Mesendoderm (in vitro differentiated cells): ENCODE measurements around the gene VTCN1.

Experiments used
- DNase-seq: peaks from one replicate; pipeline ENCODE4 v3.0.0; 2013
- H2AK5ac ChIP-seq: 2 replicates; pipeline ENCODE4 v1.6.1; 2013; ENCODE audit warnings: low read length, inconsistent platforms
- H2BK120ac ChIP-seq: 2 replicates; pipeline ENCODE4 v1.6.1; 2013; ENCODE audit warnings: low read depth, mild to moderate bottlenecking, low read length, moderate library complexity, mixed read lengths
- H2BK15ac ChIP-seq: replicated peaks from 2 replicates; pipeline ENCODE4 v1.6.1; 2013; ENCODE audit warnings: low read depth, mild to moderate bottlenecking, moderate library complexity
- H2BK5ac ChIP-seq: 2 replicates; pipeline ENCODE4 v1.6.1; 2013; ENCODE audit warnings: low read length, inconsistent platforms
- H3K18ac ChIP-seq: 2 replicates; pipeline ENCODE4 v1.6.1; 2013; ENCODE audit warnings: mild to moderate bottlenecking, low read length, mixed read lengths
- H3K23ac ChIP-seq: one replicate; pipeline ENCODE4 v1.6.1; 2013; ENCODE audit warnings: low read length
- H3K27ac ChIP-seq: 2 replicates; pipeline ENCODE4 v1.5.1; 2013; ENCODE audit warnings: low read depth, mild to moderate bottlenecking, inconsistent platforms, low read length, moderate library complexity
- H3K27me3 ChIP-seq: 2 replicates; pipeline ENCODE4 v1.6.1; 2013; ENCODE audit warnings: low read length, control low read depth, mild to moderate bottlenecking, inconsistent platforms; ENCODE audit not compliant: insufficient read depth, poor library complexity
- H3K36me3 ChIP-seq: 2 replicates; pipeline ENCODE4 v1.6.1; 2013; ENCODE audit warnings: low read length, inconsistent platforms; ENCODE audit not compliant: control insufficient read depth, insufficient read depth
- H3K4ac ChIP-seq: one replicate; pipeline ENCODE4 v1.6.1; 2013; ENCODE audit warnings: low read depth, mild to moderate bottlenecking, low read length, moderate library complexity
- H3K4me1 ChIP-seq: 2 replicates; pipeline ENCODE4 v1.6.1; 2013; ENCODE audit warnings: low read depth, low read length, inconsistent platforms; ENCODE audit not compliant: control insufficient read depth
- H3K4me2 ChIP-seq: 2 replicates; pipeline ENCODE4 v1.6.1; 2013; ENCODE audit warnings: low read length
- H3K4me3 ChIP-seq: 2 replicates; pipeline ENCODE4 v1.5.1; 2013; ENCODE audit warnings: mild to moderate bottlenecking, low read length
- H3K56ac ChIP-seq: one replicate; pipeline ENCODE4 v1.6.1; 2013; ENCODE audit warnings: low read length
- H3K79me1 ChIP-seq: 2 replicates; pipeline ENCODE4 v1.6.1; 2013; ENCODE audit warnings: low read length, inconsistent platforms
- H3K79me2 ChIP-seq: 2 replicates; pipeline ENCODE4 v1.6.1; 2013; ENCODE audit warnings: mild to moderate bottlenecking, low read length; ENCODE audit not compliant: control insufficient read depth, insufficient read depth
- H3K9ac ChIP-seq: 2 replicates; pipeline ENCODE4 v1.6.1; 2013; ENCODE audit warnings: low read length, inconsistent platforms
- H4K5ac ChIP-seq: one replicate; pipeline ENCODE4 v1.6.1; 2013; ENCODE audit warnings: low read length
- H4K8ac ChIP-seq: one replicate; pipeline ENCODE4 v1.6.1; 2013; ENCODE audit warnings: low read depth, mild to moderate bottlenecking, control low read depth, low read length, moderate library complexity
- WGBS: extraction: QIAGEN DNeasy Blood & Tissue Kit; methylation state at CpG from one replicate; pipeline ENCODE4 v1.1.7; 2013; ENCODE audit warnings: low lambda C conversion rate, missing lambda C conversion rate; ENCODE audit not compliant: insufficient coverage; ENCODE audit errors: extremely low coverage; 5-methylcytosine and 5-hydroxymethylcytosine counted together

VTCN1 gene

GRCh38 chr1:117205368-117205767 is 5.4 kb downstream of the VTCN1 start:
- H3K4me2 ChIP-seq, result no peak overlapping the region
- no peaks in the 10 kb centered on the region for H3K79me2 ChIP-seq
- H3K18ac ChIP-seq, result no peak overlapping the region
- no peak overlapping the region for H3K4ac ChIP-seq
- no peak overlapping the region for H3K56ac ChIP-seq
- no peak overlapping the region for H2BK15ac ChIP-seq
- DNase-seq, result no peak
- no peak overlapping the region for H4K5ac ChIP-seq
- H2AK5ac ChIP-seq, result no peak overlapping the region
- WGBS, result no CpG with 5 or more reads among the region's 2 CpGs
- no peak overlapping the region for H4K8ac ChIP-seq
- no peaks in the 10 kb centered on the region for H3K79me1 ChIP-seq
- H3K36me3 ChIP-seq, result no peaks in the 10 kb centered on the region
- peaks cover 2% of the 10 kb centered on the region for H3K4me1 ChIP-seq
- no peak overlapping the region for H3K4me3 ChIP-seq
- H2BK120ac ChIP-seq, result no peak overlapping the region
- no peak overlapping the region for H3K9ac ChIP-seq
- H3K23ac ChIP-seq, result no peak overlapping the region
- H3K27me3 ChIP-seq, result no peaks in the 10 kb centered on the region
- H2BK5ac ChIP-seq, result no peak overlapping the region
- no peak overlapping the region for H3K27ac ChIP-seq

- no peak overlapping the region for H3K9ac ChIP-seq
- no peak overlapping the region for H4K8ac ChIP-seq
- no peaks in the 10 kb centered on the region for H3K27me3 ChIP-seq
- no peak overlapping the region for H4K5ac ChIP-seq
- peak; percentile 72 for DNase-seq
- H3K18ac ChIP-seq, result no peak overlapping the region
- no peaks in the 10 kb centered on the region for H3K4me1 ChIP-seq
- H3K23ac ChIP-seq, result no peak overlapping the region
- no peak overlapping the region for H3K56ac ChIP-seq
- no peak overlapping the region for H2BK120ac ChIP-seq
- H3K27ac ChIP-seq, result no peak overlapping the region
- H3K4ac ChIP-seq, result no peak overlapping the region
- H2BK5ac ChIP-seq, result no peak overlapping the region
- no peak overlapping the region for H3K4me2 ChIP-seq
- H3K36me3 ChIP-seq, result no peaks in the 10 kb centered on the region
- no peaks in the 10 kb centered on the region for H3K79me1 ChIP-seq
- H2AK5ac ChIP-seq, result no peak overlapping the region
- no CpG with 5 or more reads among the region's 1 CpG for WGBS
- no peak overlapping the region for H2BK15ac ChIP-seq
- no peak overlapping the region for H3K4me3 ChIP-seq
- no peaks in the 10 kb centered on the region for H3K79me2 ChIP-seq
Measured at GRCh38 chr1:117201808-117202207, 8.9 kb downstream of the VTCN1 start.

- Histone ChIP-seq H4K5ac (no peak overlapping the region), H3K4me1 (no peaks in the 10 kb centered on the region), H2AK5ac (no peak overlapping the region), H2BK5ac (no peak overlapping the region), H4K8ac (no peak overlapping the region), H2BK120ac (no peak overlapping the region), H3K23ac (no peak overlapping the region), H3K9ac (no peak overlapping the region), H3K4me3 (no peak overlapping the region), H3K56ac (no peak overlapping the region), H3K36me3 (no peaks in the 10 kb centered on the region), H3K4ac (no peak overlapping the region), H3K27ac (no peak overlapping the region), H3K27me3 (no peaks in the 10 kb centered on the region), H3K79me1 (no peaks in the 10 kb centered on the region), H2BK15ac (no peak overlapping the region), H3K79me2 (no peaks in the 10 kb centered on the region), H3K4me2 (no peak overlapping the region), H3K18ac (no peak overlapping the region)
- WGBS, result no CpG with 5 or more reads among the region's 2 CpGs
- DNase-seq, result no peak
Measured at GRCh38 chr1:117198097-117198496, 12.6 kb downstream of the VTCN1 start.

GRCh38 chr1:117189726-117190125 is 21.0 kb downstream of the VTCN1 start:
- Histone ChIP-seq H3K9ac (no peak overlapping the region), H3K4me3 (no peak overlapping the region), H3K27me3 (no peaks in the 10 kb centered on the region), H4K8ac (no peak overlapping the region), H3K4me2 (no peak overlapping the region), H3K56ac (no peak overlapping the region), H3K36me3 (no peaks in the 10 kb centered on the region), H3K18ac (no peak overlapping the region), H3K4ac (no peak overlapping the region), H3K23ac (no peak overlapping the region), H3K27ac (no peak overlapping the region), H2BK5ac (no peak overlapping the region), H2BK120ac (no peak overlapping the region), H3K79me2 (no peaks in the 10 kb centered on the region), H3K4me1 (no peaks in the 10 kb centered on the region), H4K5ac (no peak overlapping the region), H3K79me1 (no peaks in the 10 kb centered on the region), H2BK15ac (no peak overlapping the region), H2AK5ac (no peak overlapping the region)
- no CpG with 5 or more reads among the region's 2 CpGs for WGBS
- no peak for DNase-seq

- H4K5ac ChIP-seq, result no peak overlapping the region
Measured at GRCh38 chr1:117188816-117189437, 21.8 kb downstream of the VTCN1 start.

GRCh38 chr1:117188170-117188815 is 22.4 kb downstream of the VTCN1 start:
- H2AK5ac ChIP-seq, result no peak overlapping the region
- no peak overlapping the region for H3K4me3 ChIP-seq
- H3K36me3 ChIP-seq, result no peaks in the 10 kb centered on the region
- no peak overlapping the region for H3K23ac ChIP-seq
- whole genome bisulfite sequencing, result no CpG with 5 or more reads among the region's 5 CpGs
- H4K5ac ChIP-seq, result no peak overlapping the region
- H4K8ac ChIP-seq, result no peak overlapping the region
- H2BK5ac ChIP-seq, result no peak overlapping the region
- no peak for DNase-seq
- H3K56ac ChIP-seq, result no peak overlapping the region
- no peak overlapping the region for H3K4me2 ChIP-seq
- H3K4me1 ChIP-seq, result no peaks in the 10 kb centered on the region
- H3K4ac ChIP-seq, result no peak overlapping the region
- no peaks in the 10 kb centered on the region for H3K27me3 ChIP-seq
- no peak overlapping the region for H2BK15ac ChIP-seq
- no peaks in the 10 kb centered on the region for H3K79me1 ChIP-seq
- H2BK120ac ChIP-seq, result no peak overlapping the region
- no peak overlapping the region for H3K9ac ChIP-seq
- H3K79me2 ChIP-seq, result no peaks in the 10 kb centered on the region
- H3K27ac ChIP-seq, result no peak overlapping the region
- no peak overlapping the region for H3K18ac ChIP-seq

More at GRCh38 chr1:117188816-117189437, 21.8 kb downstream of the VTCN1 start:
- no peak overlapping the region for H3K4ac ChIP-seq
- no peak overlapping the region for H3K23ac ChIP-seq
- no peak overlapping the region for H3K27ac ChIP-seq
- no peaks in the 10 kb centered on the region for H3K36me3 ChIP-seq
- no peak overlapping the region for H2BK15ac ChIP-seq
- H3K4me1 ChIP-seq, result no peaks in the 10 kb centered on the region
- no peak for DNase-seq
- no peak overlapping the region for H2AK5ac ChIP-seq
- H3K27me3 ChIP-seq, result no peaks in the 10 kb centered on the region
- no peak overlapping the region for H3K4me2 ChIP-seq
- no peaks in the 10 kb centered on the region for H3K79me2 ChIP-seq
- H3K79me1 ChIP-seq, result no peaks in the 10 kb centered on the region
- no peak overlapping the region for H3K18ac ChIP-seq
- no peak overlapping the region for H3K9ac ChIP-seq
- no peak overlapping the region for H3K4me3 ChIP-seq
- H2BK120ac ChIP-seq, result no peak overlapping the region
- no CpG with 5 or more reads among the region's 8 CpGs for WGBS
- no peak overlapping the region for H4K8ac ChIP-seq
- no peak overlapping the region for H2BK5ac ChIP-seq
- no peak overlapping the region for H3K56ac ChIP-seq
